RWPE1 (cell line): ENCODE results near the gene SPC24.
A peak's percentile ranks its signal among the peaks of the same experiment; 100 is the strongest.

Source experiments
- CTCF ChIA-PET: fragments of 350-600 bp; sonication (Branson Sonifier 250); formaldehyde crosslinking; extraction: SDS; loops from one replicate; lab custom pipeline; 2021; lab: Yijun Ruan, JAX
- POLR2A ChIA-PET: fragments of 400-600 bp; formaldehyde crosslinking; extraction: SDS; loops from one replicate; lab custom pipeline; 2020; ENCODE audit warnings: antibody characterized with exemption; ENCODE audit not compliant: low non-redundant PET; lab: Yijun Ruan, JAX
- DNase-seq: peaks from one replicate; pipeline ENCODE4 v3.0.0; 2012; ENCODE audit warnings: low spot score
- H3K27ac ChIP-seq: fragments of 450-650 bp; 2 replicates; pipeline ENCODE4 v1.5.1; 2017
- TF ChIP-seq, protein P1 (sequence below): fragments of 450-650 bp; conservative IDR thresholded peaks from 2 replicates; pipeline ENCODE4 v1.5.1; 2017; ENCODE audit warnings: low read depth, mild to moderate bottlenecking

The SPC24 gene

DNA sequence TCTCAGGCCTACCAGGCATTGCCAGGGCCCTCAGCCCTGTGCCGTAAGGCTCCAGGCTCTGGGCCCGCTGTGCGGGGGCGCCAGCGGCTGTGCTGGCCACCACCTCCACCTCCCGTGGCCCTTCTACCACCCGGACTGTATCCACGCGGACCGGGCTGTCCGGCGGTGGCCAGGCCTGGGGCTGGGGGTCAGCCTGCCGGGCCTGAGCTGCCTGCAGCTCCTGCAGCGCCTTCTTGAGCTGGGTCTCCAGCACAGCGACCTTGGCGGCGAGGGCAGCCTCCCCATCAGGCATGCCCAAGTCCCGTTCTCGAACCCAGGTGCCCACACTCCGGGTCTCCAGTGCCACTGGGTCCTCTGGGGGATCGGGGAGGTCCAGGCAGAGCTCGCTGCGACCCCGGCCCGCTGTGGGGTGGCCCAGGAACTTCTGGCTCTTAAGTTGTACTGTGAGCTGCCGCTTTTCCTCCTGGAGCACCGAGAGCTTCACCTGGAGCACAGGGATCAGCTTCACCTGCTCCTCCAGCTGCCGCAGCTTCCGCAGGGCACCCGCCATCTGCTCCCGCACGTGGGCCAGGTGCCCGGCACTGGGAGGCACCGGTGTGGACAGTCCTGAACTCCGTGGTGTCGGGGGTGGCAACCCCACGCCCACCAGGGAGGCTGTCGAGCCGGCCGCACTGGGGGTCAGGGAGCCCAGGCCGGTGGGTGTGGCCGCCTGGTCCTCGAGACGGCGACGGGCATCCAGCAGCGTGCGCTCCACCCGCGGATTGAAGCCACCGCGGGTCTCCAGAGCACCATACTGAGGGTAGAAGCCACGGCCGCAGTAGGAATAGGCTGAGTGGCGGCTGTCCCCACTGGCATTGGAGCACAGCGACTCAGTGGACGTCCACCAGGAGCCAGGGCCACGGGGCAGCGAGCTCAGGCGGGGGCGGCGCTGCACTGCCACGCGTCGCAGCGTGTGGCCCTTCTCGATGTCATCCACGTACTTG lies 37.7 kb upstream of the SPC24 start:
- peak overlapping the region; percentile 84 for H3K27ac ChIP-seq
- TF ChIP-seq, protein P1, sequence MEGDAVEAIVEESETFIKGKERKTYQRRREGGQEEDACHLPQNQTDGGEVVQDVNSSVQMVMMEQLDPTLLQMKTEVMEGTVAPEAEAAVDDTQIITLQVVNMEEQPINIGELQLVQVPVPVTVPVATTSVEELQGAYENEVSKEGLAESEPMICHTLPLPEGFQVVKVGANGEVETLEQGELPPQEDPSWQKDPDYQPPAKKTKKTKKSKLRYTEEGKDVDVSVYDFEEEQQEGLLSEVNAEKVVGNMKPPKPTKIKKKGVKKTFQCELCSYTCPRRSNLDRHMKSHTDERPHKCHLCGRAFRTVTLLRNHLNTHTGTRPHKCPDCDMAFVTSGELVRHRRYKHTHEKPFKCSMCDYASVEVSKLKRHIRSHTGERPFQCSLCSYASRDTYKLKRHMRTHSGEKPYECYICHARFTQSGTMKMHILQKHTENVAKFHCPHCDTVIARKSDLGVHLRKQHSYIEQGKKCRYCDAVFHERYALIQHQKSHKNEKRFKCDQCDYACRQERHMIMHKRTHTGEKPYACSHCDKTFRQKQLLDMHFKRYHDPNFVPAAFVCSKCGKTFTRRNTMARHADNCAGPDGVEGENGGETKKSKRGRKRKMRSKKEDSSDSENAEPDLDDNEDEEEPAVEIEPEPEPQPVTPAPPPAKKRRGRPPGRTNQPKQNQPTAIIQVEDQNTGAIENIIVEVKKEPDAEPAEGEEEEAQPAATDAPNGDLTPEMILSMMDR = no peak
- POLR2A ChIA-PET = no interaction called here
- DNase-seq = no peak
- CTCF ChIA-PET = no interaction called here

DNA sequence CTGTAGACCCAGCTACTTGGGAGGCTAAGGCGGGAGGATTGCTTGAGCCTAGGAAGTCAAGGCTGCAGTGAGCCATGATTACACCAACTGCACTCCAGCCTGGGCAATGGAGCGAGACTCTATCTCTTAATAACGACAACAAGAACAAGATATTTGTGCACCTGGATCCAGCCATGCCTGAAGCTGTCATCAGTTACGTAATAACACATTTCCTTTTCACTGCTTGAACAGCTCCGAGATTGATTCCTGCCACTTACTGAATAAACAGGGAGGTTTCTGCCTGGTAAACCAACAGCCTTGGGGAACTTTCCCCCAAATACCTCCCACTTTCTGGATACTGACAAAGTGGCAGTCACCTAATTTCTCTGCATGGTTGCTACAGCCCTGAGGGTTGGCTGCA lies 36.4 kb upstream of the SPC24 start:
- TF ChIP-seq, protein P1 = no peak
- no peak for DNase-seq
- CTCF ChIA-PET = no interaction called here
- POLR2A ChIA-PET = no interaction called here
- peak overlapping the region; percentile 84 for H3K27ac ChIP-seq

DNA sequence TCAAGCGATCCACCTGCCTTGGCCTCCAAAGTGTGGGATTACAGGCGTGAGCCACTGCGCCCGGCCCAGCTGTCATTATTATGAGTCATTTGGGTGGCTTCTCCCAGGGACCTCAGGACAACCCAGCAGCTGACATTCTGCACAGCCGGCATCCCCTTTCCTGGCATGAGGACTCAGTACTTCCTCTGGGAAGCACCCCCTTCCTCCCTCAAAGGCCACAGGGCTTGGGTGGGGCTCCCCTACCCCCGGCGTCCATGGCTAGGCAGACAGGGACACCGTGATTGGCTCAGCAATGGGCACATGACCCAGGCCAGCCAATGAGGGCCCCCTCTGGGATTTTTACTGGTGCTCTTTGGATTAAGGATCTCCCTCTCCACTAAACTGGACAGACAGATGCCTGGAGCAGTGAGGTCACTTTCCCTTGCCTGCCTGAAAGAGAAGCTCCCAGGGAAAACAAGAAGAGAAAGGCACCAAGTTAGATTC lies 35.7 kb upstream of the SPC24 start:
- TF ChIP-seq, protein P1 = no peak
- H3K27ac ChIP-seq = peak overlapping the region; percentile 84
- DNase-seq = peak; percentile 70
- ChIA-PET CTCF (no interaction called here), POLR2A (no interaction called here)

DNA sequence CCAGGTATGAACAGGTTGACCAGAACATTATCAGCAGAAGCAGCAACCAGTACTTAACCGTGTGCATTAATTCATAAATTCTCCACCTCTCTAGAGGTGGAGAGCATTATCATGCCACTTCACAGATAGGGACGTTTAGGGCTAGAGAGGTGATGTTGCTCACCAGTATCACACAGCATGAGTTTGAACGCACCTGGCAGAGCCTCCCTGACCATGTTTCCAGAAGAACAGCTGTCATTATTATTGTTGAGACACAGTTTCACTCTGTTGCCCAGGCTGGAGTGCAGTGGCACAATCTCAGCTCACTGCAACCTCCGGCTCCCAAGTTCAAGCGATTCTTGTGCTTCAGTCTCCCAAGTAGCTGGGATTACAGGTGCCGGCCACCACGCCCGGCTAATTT lies 34.9 kb upstream of the SPC24 start:
- POLR2A ChIA-PET = interaction anchor here (0.8 kb wide), 1 partner anchor 52 kb away, joined by 3 read pairs; no protein-coding TSS in a partner anchor
- CTCF ChIA-PET = interaction anchor here (1.2 kb wide), 1 partner anchor 64 kb away, joined by 5 read pairs; no protein-coding TSS in a partner anchor
- peak overlapping the region; percentile 84 for H3K27ac ChIP-seq
- TF ChIP-seq, protein P1 = no peak
- DNase-seq = no peak

DNA sequence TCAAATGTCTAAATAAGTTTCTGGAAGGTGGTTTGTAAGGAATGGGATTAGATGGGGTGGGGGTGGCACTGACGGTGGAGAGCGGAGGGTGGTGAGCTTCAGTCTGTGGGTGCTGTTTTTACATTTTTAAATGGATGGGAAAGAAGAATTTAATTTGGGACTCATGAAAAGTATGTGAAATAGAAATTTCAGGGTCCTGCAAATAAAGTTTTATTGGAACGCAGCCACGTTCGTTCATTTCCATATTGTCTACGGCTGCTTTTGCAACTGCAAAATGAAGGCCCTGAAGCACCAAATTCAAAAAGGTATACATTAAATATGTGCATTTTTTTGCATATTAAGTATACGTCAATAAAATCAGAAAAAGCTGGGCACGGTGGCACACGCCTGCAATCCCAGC lies 31.9 kb upstream of the SPC24 start:
- ChIA-PET CTCF (interaction anchor here (1.2 kb wide), 1 partner anchor 19 kb away, joined by 6 read pairs; no protein-coding TSS in a partner anchor), POLR2A (no interaction called here)
- DNase-seq = no peak
- TF ChIP-seq, protein P1 = no peak
- H3K27ac ChIP-seq = no peak overlapping the region

DNA sequence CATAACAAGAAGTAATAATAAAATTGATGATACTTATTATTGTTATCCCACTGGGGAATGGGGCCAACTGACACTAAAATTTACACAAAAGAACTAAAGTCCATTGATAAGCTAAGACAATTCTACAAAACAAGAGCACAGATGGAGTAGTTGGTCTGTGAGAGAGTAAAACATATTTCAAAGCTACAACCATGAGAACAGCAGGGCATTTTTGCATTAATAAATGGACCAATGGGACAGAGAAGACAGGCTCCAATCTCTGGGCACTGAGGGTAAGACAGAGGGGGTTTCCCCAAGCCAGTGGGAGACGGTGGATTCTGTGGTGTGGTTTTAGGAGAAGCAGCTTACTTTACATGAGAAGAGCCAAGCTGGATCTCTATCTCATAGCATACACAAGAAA lies 27.4 kb upstream of the SPC24 start:
- no peak overlapping the region for H3K27ac ChIP-seq
- POLR2A ChIA-PET = no interaction called here
- CTCF ChIA-PET = no interaction called here
- TF ChIP-seq, protein P1 = no peak
- DNase-seq = no peak
